ENCODE measurements around the gene TMEM255B.
"Not testable (repeated sequence)": the region's sequence is repeated elsewhere in the genome, so short reads cannot be mapped to it uniquely, and the experiment has no call there.

TMEM255B gene

DNA sequence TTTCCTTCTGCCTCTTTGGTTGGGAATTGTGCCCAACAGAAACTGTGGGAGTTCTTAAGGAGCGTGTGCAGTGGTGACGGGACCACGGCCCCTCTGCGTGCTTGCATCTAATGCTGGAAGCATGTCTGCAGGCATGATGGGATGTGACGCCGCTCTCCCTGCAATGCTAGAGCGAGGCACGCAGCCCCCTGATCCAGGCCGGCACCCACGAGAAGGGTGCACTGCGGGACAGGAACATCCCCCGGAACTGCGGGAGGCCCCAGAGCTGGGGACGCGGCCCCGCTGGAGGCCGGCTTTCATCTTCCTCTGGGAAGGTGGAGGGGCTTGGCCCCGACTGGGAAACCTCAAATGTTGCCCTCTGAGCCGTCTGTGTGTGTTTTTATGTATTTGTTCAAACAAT is 32.7 kb downstream of the TMEM255B start:
- Histone ChIP-seq H3K36me3 (ENCODE audit: control insufficient read depth in 2 of 2, insufficient read depth in 2 of 2, low read length in 2 of 2) (no peaks in the 10 kb centered on the region), H3K4me3 (ENCODE audit: low read length in 2 of 2) (no peak overlapping the region), H3K4me1 (ENCODE audit: control insufficient read depth, insufficient read depth, low read length) (no peaks in the 10 kb centered on the region), H3K9me3 (ENCODE audit: control insufficient read depth in 2 of 2, low read length in 2 of 2) (no peaks in the 10 kb centered on the region), H3K27me3 (ENCODE audit: control insufficient read depth in 1 of 2, insufficient read depth in 2 of 2, low read length in 2 of 2) (peaks cover 0 to 10% of the 10 kb centered on the region in 2 donors), H3K9ac (ENCODE audit: low read length in 2 of 2) (no peak overlapping the region), H3K27ac (ENCODE audit: low read length) (no peak overlapping the region)

DNA sequence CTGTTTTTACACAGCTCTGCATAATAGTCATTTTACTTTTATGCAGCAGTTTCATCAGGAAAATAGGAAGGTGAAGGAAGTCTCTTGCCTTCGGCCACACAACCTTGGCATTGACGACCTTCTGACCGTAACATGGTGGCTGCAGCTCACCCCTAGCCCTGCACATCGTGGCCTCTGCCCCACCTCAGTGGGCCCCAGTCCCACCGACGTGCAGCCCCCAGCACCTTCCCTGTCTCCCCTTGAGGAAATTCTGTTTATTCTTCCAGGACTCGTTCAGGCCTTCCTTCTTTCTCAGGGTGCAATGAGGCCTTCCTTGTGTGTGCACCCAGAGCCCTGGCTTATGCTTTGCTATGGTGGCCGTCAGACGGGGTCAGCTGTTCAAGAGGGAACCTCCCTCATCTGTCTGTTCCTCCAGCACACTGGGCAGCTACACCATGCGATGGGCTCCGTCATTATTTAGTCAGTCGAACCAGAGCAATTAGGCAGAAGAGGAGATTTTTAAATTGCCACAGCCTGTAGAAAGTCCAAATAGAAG is 33.3 kb downstream of the TMEM255B start:
- peaks cover 0 to 10% of the 10 kb centered on the region in 2 donors for H3K27me3 ChIP-seq (ENCODE audit: control insufficient read depth in 1 of 2, insufficient read depth in 2 of 2, low read length in 2 of 2)
- no peak overlapping the region for H3K4me3 ChIP-seq (ENCODE audit: low read length in 2 of 2)
- no peak overlapping the region for H3K27ac ChIP-seq (ENCODE audit: low read length)
- no peak overlapping the region for H3K9ac ChIP-seq (ENCODE audit: low read length in 2 of 2)
- no peaks in the 10 kb centered on the region for H3K9me3 ChIP-seq (ENCODE audit: control insufficient read depth in 2 of 2, low read length in 2 of 2)
- no peaks in the 10 kb centered on the region for H3K4me1 ChIP-seq (ENCODE audit: control insufficient read depth, insufficient read depth, low read length)
- H3K36me3 ChIP-seq (ENCODE audit: control insufficient read depth in 2 of 2, insufficient read depth in 2 of 2, low read length in 2 of 2): no peaks in the 10 kb centered on the region

DNA sequence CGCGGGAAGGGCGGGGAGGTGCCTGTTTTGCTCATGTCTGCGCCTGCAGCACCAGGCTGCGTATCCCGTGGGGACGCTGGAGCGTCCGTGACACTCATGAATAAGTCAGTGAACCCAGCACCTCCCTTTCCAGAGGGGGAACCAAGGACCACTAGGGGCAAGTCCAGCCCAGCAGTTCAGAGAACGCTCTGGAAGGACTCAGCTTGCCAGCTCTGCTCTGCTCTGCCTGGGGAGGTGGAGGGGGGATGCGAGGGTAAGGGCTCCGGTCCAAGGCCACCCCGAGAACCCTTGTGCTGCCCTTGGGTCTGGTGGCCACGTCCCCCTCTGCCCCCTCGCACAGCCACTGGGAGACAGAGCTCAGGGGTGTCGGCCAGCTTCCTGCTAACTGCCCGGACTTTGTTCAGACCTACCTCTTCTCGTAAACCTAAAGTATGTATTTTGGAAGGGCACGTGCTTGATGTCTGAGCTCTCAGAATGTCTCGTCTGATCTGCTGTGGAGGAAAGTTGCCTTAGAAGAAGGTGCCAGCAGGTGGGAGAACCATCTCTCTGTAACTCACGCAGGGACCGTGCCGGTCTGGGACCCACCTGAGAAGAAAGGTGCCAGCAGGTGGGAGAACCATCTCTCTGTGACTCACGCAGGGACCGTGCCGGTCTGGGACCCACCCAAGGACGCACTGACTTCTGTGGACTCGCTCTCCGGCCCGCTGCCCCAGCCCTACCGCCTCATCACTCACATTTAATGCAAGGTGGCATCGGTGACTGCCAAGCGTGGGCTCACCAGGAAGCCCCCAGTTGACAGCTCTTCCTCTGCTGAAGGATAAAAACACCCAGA is 34.1 kb downstream of the TMEM255B start:
- H3K36me3 ChIP-seq (ENCODE audit: control insufficient read depth in 2 of 2, insufficient read depth in 2 of 2, low read length in 2 of 2): no peaks in the 10 kb centered on the region

DNA sequence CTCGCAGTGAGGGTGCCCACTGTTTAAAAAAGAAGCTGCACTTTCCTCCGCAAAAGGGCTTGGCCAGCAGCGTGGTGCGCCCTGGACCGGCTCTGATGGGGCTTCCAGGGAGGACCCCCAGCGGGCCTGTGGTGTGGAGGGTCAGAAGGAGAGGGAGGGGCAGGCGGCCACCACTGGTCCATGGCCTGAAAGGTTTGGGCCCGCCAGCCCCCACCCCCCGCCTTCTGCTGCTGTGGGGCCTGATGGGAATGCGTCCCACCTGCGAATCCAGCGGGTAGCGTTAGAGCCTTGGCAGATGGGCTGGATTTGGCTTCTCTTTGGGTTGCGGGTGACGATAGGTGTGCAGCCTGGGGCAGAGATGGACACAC is 34.7 kb downstream of the TMEM255B start:
- Histone ChIP-seq H3K27ac (ENCODE audit: low read length) (no peak overlapping the region), H3K27me3 (ENCODE audit: control insufficient read depth in 1 of 2, insufficient read depth in 2 of 2, low read length in 2 of 2) (peaks cover 0 to 8% of the 10 kb centered on the region in 2 donors), H3K4me1 (ENCODE audit: control insufficient read depth, insufficient read depth, low read length) (no peaks in the 10 kb centered on the region), H3K4me3 (ENCODE audit: low read length in 2 of 2) (no peak overlapping the region), H3K9me3 (ENCODE audit: control insufficient read depth in 2 of 2, low read length in 2 of 2) (no peaks in the 10 kb centered on the region), H3K36me3 (ENCODE audit: control insufficient read depth in 2 of 2, insufficient read depth in 2 of 2, low read length in 2 of 2) (no peaks in the 10 kb centered on the region), H3K9ac (ENCODE audit: low read length in 2 of 2) (no peak overlapping the region)

More for the DNA sequence above, 34.1 kb downstream of the TMEM255B start:
- no peak overlapping the region for H3K4me3 ChIP-seq (ENCODE audit: low read length in 2 of 2)
- no peaks in the 10 kb centered on the region for H3K9me3 ChIP-seq (ENCODE audit: control insufficient read depth in 2 of 2, low read length in 2 of 2)
- H3K9ac ChIP-seq (ENCODE audit: low read length in 2 of 2): no peak overlapping the region
- no peaks in the 10 kb centered on the region for H3K4me1 ChIP-seq (ENCODE audit: control insufficient read depth, insufficient read depth, low read length)
- H3K27me3 ChIP-seq (ENCODE audit: control insufficient read depth in 1 of 2, insufficient read depth in 2 of 2, low read length in 2 of 2): peaks cover 0 to 8% of the 10 kb centered on the region in 2 donors
- no peak overlapping the region for H3K27ac ChIP-seq (ENCODE audit: low read length)

DNA sequence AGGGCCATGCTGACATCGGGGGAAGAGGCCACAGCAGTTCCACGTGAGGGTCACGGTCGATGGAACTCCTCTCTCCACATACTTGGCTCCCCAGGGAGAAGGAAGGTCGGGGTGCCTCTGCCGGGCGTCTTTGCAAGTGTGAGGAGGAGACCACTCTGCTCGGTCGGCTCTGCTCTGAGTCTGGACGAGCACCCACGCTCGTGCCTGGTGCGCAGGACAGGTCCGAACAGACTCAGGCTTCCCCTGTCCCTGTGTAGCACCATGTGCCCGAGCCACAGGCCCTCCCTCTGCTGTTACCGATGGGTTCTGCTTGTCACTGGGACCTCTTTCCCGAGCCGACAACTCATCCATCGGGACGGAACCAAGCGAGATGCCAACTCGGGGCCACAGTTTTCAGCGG is 35.1 kb downstream of the TMEM255B start:
- no peaks in the 10 kb centered on the region for H3K4me1 ChIP-seq (ENCODE audit: control insufficient read depth, insufficient read depth, low read length)
- no peaks in the 10 kb centered on the region for H3K36me3 ChIP-seq (ENCODE audit: control insufficient read depth in 2 of 2, insufficient read depth in 2 of 2, low read length in 2 of 2)
- H3K9ac ChIP-seq (ENCODE audit: low read length in 2 of 2): no peak overlapping the region
- H3K27me3 ChIP-seq (ENCODE audit: control insufficient read depth in 1 of 2, insufficient read depth in 2 of 2, low read length in 2 of 2): peaks cover 0 to 8% of the 10 kb centered on the region in 2 donors
- H3K9me3 ChIP-seq (ENCODE audit: control insufficient read depth in 2 of 2, low read length in 2 of 2): no peaks in the 10 kb centered on the region
- no peak overlapping the region for H3K4me3 ChIP-seq (ENCODE audit: low read length in 2 of 2)
- no peak overlapping the region for H3K27ac ChIP-seq (ENCODE audit: low read length)

DNA sequence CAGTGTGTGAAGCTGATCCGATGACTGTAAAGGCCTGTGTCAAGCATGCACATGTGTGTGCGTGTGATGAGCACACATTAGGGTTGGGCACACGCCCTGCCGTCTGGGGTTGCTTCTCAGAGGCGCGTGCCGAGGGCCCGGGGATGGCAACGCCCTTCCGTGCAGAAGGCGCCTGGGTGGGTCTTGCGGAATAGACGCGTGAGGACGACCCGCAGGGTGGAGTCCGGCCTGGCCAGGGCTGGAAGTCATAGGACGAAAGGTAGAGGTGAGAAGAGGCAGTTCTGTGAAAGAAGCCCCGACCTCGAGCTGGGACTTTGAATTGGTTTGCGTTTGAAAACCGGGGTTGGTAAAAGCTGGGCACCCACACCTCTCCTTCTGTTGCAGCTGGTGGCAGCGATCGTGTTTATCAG is 35.7 kb downstream of the TMEM255B start:
- no peaks in the 10 kb centered on the region for H3K9me3 ChIP-seq (ENCODE audit: control insufficient read depth in 2 of 2, low read length in 2 of 2)
- H3K9ac ChIP-seq (ENCODE audit: low read length in 2 of 2): no peak overlapping the region
- no peaks in the 10 kb centered on the region for H3K4me1 ChIP-seq (ENCODE audit: control insufficient read depth, insufficient read depth, low read length)
- H3K27me3 ChIP-seq (ENCODE audit: control insufficient read depth in 1 of 2, insufficient read depth in 2 of 2, low read length in 2 of 2): peaks cover 0 to 8% of the 10 kb centered on the region in 2 donors
- no peak overlapping the region for H3K27ac ChIP-seq (ENCODE audit: low read length)
- H3K4me3 ChIP-seq (ENCODE audit: low read length in 2 of 2): no peak overlapping the region
- no peaks in the 10 kb centered on the region for H3K36me3 ChIP-seq (ENCODE audit: control insufficient read depth in 2 of 2, insufficient read depth in 2 of 2, low read length in 2 of 2)

DNA sequence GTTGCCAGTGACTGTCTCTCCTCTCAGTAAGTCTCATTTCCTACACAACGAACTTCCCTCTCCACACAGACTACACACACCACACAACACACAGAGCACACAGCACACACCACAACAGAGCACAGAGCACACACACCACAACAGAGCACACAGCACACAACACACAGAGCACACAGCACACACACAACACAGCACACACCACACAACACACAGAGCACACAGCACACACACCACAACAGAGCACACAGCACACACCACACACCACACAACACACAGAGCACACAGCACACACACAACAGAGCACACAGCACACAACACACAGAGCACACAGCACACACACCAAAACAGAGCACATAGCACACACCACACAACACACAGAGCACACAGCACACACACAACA is 36.3 kb downstream of the TMEM255B start:
- H3K27ac ChIP-seq (ENCODE audit: low read length); H3K27me3 ChIP-seq (ENCODE audit: control insufficient read depth in 1 of 2, insufficient read depth in 2 of 2, low read length in 2 of 2); H3K4me1 ChIP-seq (ENCODE audit: control insufficient read depth, insufficient read depth, low read length); H3K9me3 ChIP-seq (ENCODE audit: control insufficient read depth in 2 of 2, low read length in 2 of 2); H3K36me3 ChIP-seq (ENCODE audit: control insufficient read depth in 2 of 2, insufficient read depth in 2 of 2, low read length in 2 of 2); H3K9ac ChIP-seq (ENCODE audit: low read length in 2 of 2); H3K4me3 ChIP-seq (ENCODE audit: low read length in 2 of 2): not testable (repeated sequence)

DNA sequence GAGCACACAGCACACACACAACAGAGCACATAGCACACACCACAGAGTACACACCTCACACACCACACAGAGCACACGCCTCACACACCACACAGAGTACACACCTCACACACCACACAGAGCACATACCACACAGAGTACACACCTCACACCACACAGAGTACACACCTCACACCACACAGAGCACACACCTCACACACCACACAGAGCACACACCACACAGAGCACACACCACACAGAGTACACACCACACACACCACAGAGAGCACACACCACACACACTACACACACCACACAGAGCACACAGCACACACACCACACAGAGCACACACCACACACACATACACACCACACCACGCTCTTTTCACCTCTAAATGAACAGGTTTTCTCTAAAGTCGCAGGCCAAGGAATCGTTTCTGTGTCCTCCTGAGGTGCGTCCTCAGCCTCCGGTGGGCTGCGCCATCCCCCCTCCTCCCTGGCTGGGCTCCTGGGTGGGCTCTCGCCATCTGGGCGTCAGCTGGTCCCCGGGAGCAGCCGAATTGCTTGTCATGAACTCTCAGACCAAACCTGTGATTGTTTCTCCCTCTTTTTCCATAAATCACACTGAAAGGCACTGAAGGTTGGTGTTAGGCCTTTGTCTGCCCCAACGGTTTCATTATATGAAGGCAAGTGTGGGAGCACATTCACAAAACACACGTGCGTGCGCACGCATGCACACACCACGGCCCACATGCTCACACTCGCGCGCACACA is 37.4 kb downstream of the TMEM255B start:
- no peaks in the 10 kb centered on the region for H3K4me1 ChIP-seq (ENCODE audit: control insufficient read depth, insufficient read depth, low read length)
- H3K4me3 ChIP-seq (ENCODE audit: low read length in 2 of 2): no peak overlapping the region
- no peaks in the 10 kb centered on the region for H3K9me3 ChIP-seq (ENCODE audit: control insufficient read depth in 2 of 2, low read length in 2 of 2)
- peaks cover 0 to 8% of the 10 kb centered on the region in 2 donors for H3K27me3 ChIP-seq (ENCODE audit: control insufficient read depth in 1 of 2, insufficient read depth in 2 of 2, low read length in 2 of 2)
- H3K36me3 ChIP-seq (ENCODE audit: control insufficient read depth in 2 of 2, insufficient read depth in 2 of 2, low read length in 2 of 2): no peaks in the 10 kb centered on the region
- H3K9ac ChIP-seq (ENCODE audit: low read length in 2 of 2): no peak overlapping the region
- no peak overlapping the region for H3K27ac ChIP-seq (ENCODE audit: low read length)

DNA sequence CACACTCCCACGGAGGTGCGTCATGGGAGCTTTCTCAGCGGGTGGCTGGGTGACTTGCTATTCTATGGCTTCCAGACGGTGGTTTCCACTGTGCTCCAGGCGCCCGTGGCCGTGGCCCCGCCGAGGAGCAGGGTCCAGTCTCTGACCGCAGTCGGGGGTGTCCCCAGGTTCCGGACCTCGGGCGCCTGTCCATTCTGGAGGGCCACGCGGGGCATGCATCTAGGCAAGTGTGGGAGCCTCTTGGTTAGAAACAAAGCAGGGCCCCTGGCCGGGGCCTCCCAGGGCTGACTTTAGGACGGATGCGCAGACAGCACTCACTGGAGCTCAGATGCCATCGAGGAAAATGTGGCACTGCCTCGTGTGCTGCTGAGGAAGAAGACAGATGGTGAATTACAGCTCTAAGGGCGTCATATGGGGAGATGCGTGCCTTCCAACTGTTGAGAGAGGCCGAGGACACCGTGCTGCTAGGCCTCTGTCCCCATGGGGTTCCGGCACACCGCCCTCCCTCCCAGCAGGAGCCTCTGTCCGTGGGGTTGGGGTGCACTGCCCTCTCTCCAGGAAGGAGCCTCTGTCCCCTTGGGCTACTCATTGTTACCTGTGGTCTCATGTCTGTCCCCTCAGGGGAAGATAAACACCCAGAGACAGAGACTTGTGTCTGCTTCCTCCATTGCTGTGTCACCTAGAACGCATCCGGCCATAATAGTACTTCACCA is 38.1 kb downstream of the TMEM255B start:
- H3K27ac ChIP-seq (ENCODE audit: low read length): no peak overlapping the region
- H3K36me3 ChIP-seq (ENCODE audit: control insufficient read depth in 2 of 2, insufficient read depth in 2 of 2, low read length in 2 of 2): no peaks in the 10 kb centered on the region
- H3K9ac ChIP-seq (ENCODE audit: low read length in 2 of 2): no peak overlapping the region
- peaks cover 0 to 8% of the 10 kb centered on the region in 2 donors for H3K27me3 ChIP-seq (ENCODE audit: control insufficient read depth in 1 of 2, insufficient read depth in 2 of 2, low read length in 2 of 2)
- H3K4me1 ChIP-seq (ENCODE audit: control insufficient read depth, insufficient read depth, low read length): no peaks in the 10 kb centered on the region
- H3K9me3 ChIP-seq (ENCODE audit: control insufficient read depth in 2 of 2, low read length in 2 of 2): no peaks in the 10 kb centered on the region
- no peak overlapping the region for H3K4me3 ChIP-seq (ENCODE audit: low read length in 2 of 2)

DNA sequence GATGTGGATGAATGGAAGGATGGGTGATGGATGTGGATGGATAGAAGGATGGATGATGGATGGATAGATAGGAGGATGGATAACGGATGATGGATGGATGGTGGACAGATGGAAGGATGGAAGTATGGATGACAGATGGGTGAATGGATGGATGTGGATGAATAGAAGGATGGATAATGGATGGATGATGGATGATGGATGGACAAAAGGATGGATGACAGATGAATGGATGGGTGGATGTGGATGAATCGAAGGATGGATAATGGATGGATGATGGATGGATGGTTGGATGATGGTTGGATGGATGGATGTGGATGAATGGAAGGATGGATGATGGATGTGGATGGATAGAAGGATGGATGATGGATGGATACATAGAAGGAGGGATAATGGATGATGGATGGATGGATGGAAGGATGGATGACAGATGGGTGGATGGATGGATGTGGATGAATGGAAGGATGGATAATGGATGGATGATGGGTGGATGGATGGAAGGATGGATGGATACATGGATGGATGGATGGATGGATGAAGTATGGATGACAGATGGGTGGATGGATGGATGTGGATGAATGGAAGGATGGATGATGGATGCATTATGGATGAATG is 39.3 kb downstream of the TMEM255B start:
- Histone ChIP-seq H3K4me1 (ENCODE audit: control insufficient read depth, insufficient read depth, low read length) (no peaks in the 10 kb centered on the region), H3K36me3 (ENCODE audit: control insufficient read depth in 2 of 2, insufficient read depth in 2 of 2, low read length in 2 of 2) (no peaks in the 10 kb centered on the region), H3K27me3 (ENCODE audit: control insufficient read depth in 1 of 2, insufficient read depth in 2 of 2, low read length in 2 of 2) (peaks cover 0 to 7% of the 10 kb centered on the region in 2 donors), H3K9me3 (ENCODE audit: control insufficient read depth in 2 of 2, low read length in 2 of 2) (no peaks in the 10 kb centered on the region), H3K9ac (ENCODE audit: low read length in 2 of 2) (no peak overlapping the region), H3K4me3 (ENCODE audit: low read length in 2 of 2) (no peak overlapping the region), H3K27ac (ENCODE audit: low read length) (no peak overlapping the region)

Data from stomach smooth muscle (tissue), 2 donors.